Stimulated activated CD8-positive, alpha-beta memory T cell treated with anti-CD3 and anti-CD28 coated beads, Interleukin-2, amount 100 ng/mL, for 48 hours (primary cell): ENCODE measurements around the gene ADAMTSL2.
A peak's percentile ranks its signal among the peaks of the same experiment; 100 is the strongest.
"Not testable (repeated sequence)": the region's sequence is repeated elsewhere in the genome, so short reads cannot be mapped to it uniquely, and the experiment has no call there.

Source experiments
- DNase-seq, 2 donors: peaks; one replicate each; pipeline ENCODE4 v3.0.0-alpha.2; 2020; ENCODE audit warnings: low read depth in 2 of 2

Gene ADAMTSL2

DNA sequence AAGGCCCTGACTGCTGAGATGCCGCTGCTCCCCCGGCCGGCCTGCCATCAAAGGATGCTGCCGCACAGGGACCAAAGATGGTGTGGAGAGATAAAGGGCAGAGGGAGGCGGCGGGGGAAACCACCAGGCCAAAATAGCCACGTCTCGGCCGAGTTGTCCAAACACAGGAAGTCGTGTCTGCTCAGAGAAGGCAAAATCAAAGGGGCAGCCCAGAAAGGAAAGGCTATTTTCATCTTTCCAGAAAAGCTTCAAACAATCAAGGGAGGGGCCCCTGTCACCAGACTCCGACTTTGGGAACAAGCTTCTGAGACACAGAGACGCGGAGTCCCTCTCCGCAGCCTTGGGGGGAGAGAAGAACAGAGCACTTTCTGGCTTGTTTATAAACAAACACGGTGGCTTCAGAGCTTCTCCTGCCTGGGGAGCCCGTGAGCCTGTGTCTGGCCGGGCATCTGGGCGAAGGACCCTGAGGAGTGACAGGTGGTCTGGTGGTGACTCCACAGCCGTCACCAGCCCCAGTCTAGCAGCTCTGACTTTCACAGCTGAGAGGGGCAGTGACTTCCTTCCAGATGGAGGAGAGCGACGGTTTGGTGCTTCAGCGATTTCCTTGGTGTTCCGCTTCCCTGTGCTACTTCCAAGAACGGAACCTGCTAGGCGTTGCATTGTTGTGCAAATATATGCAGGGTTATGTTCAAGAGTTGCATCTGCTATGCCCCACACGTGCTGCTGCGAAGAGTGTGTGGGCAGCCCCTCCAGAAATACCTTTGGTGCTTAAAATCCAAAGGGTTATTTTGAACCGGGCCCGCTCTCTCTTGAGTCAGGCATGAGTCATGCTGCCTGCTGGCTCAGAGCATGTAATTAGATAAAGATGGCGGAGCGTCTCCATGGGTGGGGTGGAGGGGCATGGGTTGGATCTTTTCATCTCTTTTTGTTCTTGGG is 24.0 kb downstream of the ADAMTSL2 start:
- DNase-seq: peak in 1 of 2 donors; percentile 11

DNA sequence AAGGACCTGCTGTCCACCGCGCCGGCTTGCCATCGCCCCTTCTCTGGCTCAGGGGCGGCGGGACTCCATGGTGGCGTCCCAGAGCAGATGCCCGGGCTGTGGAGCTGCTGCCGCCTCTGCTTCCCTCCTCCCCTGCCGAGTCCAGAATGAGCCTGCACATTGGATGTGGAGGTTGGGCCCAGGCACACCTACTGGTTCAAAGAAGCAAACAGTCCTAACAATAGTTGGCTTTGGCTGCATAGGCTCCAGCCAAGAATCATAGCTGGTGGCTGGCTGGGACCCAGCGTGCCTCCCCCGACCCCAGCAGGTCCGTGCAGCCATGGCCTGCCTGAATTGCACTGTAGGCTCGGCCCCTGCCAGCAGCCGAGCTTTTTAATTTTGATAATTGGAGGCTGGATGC is 25.8 kb downstream of the ADAMTSL2 start:
- no peak for DNase-seq

GRCh38 chr9:133560944-133561343 is 26.4 kb downstream of the ADAMTSL2 start:
- DNase-seq: no peak

DNA sequence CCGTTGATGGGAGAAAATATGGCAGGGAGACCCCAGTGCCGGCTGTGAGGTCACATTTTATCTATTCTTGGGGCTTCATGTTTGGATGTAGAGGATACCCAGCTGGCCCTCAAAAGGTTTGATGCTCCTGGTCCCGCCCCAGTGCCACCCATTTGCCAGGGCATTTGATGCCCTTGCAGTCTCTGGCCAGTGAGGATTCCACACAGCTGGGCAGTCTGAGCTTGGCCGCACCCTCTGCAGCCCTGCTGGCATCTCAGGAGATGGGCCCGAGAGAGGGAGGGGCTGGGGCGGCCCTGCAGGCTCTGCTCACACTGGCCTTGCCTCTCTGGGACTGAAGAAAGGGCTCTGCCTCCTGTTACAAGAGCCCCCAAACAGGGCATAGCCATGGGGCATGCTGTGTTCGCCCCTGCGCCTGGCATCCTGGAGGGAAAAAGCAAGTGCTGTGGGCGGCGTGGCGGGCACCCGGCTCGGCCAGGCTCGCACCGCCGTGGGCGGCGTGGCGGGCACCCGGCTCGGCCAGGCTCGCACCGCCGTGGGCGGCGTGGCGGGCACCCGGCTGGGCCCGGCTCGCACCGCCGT is 27.6 kb downstream of the ADAMTSL2 start:
- no peak for DNase-seq

DNA sequence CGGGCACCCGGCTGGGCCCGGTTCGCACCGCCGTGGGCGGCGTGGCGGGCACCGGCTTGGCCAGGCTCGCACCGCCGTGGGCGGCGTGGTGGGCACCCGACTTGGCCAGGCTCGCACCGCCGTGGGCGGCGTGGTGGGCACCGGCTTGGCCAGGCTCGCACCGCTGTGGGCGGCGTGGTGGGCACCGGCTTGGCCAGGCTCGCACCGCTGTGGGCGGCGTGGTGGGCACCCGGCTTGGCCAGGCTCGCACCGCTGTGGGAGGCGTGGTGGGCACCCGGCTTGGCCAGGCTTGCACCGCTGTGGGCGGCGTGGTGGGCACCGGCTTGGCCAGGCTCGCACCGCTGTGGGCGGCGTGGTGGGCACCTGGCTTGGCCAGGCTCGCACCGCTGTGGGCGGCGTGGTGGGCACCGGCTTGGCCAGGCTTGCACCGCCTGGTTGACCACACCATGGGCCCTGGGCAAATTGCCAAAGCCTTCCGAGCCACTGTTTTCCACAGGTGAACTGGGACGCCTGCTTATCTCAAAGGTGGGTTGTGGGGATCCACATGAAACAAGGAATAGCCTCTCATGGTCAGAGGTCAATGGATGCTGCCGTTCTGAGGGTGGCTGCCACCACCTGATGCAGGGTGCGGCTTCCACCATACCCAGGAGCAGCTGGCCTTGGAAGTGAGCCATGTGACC is 28.2 kb downstream of the ADAMTSL2 start:
- DNase-seq: no peak

DNA sequence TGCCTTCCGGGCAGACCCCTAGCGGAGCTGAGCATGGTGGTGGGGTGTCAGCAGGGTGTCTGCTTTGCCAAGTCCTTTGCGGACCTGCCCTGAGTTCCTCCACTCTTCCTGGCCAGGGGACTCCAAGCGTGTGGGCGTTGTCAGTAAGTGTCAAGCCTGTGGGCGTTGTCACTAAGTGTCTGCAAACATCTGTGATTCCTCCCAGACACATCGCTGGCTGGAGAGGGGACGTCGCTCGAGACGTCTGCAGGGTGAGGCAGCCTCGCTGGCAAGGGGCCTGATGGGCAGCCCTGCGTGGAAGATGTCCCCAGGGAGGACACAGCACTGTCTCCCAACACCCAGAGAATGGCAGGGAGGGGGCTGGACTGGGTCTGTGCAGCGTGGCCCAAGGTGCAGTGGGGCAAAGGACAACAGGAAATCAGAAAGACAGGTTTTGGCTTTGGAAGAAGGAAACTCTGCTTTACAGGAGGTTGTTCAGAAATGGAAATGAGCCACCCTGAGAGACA is 28.8 kb downstream of the ADAMTSL2 start:
- no peak for DNase-seq

DNA sequence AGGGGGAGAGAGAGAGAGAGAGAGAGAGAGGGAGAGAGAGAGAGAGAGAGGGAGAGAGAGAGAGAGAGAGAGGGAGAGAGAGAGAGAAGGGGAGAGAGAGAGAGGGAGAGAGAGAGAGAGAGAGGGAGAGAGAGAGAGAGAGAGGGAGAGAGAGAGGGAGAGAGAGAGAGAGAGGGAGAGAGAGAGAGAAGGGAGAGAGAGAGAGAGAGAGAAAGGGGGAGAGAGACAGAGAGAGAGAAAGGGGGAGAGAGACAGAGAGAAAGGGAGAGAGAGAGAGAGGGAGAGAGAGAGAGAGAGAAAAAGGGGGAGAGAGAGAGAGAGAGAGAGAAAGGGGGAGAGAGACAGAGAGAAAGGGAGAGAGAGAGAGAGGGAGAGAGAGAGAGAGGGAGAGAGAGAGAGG is 29.3 kb downstream of the ADAMTSL2 start:
- DNase-seq: not testable (repeated sequence)

GRCh38 chr9:133564451-133565116 is 30.1 kb downstream of the ADAMTSL2 start:
- DNase-seq: no peak

- DNase-seq: no peak
Measured at GRCh38 chr9:133566382-133566781, 31.9 kb downstream of the ADAMTSL2 start.

- DNase-seq: no peak
Measured at GRCh38 chr9:133566817-133567216, 32.3 kb downstream of the ADAMTSL2 start.

GRCh38 chr9:133568186-133568585 is 33.7 kb downstream of the ADAMTSL2 start:
- no peak for DNase-seq

DNA sequence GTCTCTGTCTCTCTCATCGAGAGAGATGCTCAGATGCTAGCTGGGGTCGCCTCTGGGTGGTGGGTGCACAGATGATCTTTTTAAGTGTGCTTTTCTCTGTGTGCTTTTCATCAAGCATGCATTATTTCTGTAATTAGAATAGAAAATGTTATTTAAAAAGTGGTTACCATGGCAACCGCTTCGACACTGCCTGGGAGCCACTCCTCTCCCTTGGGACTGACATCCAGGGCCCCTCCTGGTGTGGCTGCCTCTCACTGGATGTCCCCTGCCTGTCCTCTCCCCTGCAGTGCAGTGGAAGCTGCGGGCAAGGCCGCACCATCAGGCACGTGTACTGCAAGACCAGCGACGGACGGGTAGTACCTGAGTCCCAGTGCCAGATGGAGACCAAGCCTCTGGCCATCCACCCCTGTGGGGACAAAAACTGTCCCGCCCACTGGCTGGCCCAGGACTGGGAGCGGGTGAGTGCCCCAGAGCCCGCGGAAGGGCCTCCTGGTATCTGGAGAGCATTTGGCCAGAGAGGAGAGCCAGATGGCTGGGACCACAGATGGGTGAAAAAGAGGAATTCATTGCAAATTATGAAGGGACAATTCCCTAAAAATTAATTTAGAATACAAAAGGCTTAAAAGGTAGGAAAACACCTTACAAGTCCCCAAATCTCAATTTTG is 34.7 kb downstream of the ADAMTSL2 start:
- DNase-seq: no peak

GRCh38 chr9:133569891-133570690 is 35.6 kb downstream of the ADAMTSL2 start:
- DNase-seq: no peak

- no peak for DNase-seq
Measured at GRCh38 chr9:133570691-133571080, 36.2 kb downstream of the ADAMTSL2 start.

DNA sequence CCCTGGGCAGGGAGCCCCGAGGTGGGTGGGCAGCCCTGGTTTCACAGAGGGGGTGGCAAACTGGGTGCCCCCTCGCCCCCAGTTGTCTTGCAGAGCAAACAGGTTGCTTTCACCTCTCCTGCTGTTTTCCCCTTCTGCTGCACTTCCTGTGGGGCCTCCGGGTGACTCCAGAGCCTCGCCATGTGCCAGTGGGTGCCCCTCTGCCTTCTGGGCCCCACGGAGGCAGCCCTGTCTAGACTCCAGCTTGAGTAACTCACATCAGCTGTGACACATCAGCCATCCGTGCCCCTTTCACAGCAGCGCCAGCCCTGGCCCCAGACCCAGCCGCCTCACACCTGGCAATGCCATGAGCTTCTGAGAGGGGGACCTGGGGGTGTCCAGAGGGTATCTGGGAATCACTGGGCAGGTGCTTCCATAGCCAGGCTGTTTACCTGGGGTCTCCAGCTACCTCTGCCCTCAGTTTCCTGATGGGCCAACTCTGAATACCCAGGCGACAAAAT is 36.9 kb downstream of the ADAMTSL2 start:
- no peak for DNase-seq

DNA sequence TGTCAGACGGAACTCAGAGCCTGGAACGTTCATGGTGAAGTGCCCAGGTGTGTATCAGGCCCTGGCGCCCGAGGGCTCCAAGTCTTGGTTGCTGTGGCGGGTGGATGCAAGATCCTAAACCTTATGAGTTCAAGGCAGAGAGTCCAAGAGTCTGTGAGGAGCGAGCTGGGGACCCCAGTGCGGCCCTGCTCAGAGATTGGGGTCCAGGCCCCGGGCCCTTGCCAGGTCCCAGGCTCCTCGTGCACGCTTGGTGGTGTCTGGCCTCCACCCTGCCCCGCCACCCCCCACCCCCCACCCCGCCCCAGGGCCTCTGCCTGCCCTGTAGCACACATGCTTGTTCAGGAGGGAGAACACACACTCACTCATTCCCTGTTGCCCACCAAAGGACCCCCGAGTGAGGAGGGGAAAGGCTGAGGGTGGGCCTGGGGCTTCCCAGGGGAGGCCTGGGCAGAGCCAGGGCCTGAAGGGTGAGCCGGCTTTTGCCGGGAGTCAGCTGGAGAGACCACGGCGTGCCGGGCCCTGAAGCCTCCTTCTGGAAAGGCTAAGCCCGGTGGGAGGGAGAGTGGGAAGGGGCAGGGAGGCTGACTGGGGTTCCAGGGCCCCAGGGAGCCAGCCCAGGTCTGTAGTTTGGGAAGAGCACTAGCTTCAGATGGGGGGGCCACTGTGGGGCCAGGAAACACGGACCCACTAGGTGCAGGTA is 37.5 kb downstream of the ADAMTSL2 start:
- no peak for DNase-seq

DNA sequence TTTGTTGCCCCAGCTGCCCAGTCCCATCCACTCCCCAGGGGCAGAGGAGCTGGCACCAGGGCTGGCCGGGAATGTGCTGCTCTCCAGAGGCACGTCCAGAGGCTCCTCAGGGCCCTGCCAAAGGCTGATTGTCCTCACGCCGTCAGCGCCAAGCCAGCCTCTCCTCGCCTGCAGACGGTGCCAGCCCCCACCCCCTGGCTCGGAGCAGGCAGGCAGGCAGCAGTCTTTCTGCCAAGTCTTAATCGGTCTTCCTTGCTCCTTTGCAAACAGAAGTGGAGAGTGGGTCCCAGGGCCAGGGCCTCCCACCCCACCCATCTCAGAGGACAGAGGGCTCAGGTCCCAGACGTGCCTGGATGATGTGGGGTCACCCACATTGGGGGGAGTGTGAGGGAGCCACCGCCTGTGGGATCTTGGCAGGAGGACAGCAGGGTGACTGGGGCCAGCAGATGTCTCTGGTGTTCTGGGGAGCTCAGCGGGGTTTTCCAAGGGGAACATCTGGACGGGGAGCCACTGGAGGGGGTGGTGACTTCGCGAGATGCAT is 38.4 kb downstream of the ADAMTSL2 start:
- DNase-seq: no peak

DNA sequence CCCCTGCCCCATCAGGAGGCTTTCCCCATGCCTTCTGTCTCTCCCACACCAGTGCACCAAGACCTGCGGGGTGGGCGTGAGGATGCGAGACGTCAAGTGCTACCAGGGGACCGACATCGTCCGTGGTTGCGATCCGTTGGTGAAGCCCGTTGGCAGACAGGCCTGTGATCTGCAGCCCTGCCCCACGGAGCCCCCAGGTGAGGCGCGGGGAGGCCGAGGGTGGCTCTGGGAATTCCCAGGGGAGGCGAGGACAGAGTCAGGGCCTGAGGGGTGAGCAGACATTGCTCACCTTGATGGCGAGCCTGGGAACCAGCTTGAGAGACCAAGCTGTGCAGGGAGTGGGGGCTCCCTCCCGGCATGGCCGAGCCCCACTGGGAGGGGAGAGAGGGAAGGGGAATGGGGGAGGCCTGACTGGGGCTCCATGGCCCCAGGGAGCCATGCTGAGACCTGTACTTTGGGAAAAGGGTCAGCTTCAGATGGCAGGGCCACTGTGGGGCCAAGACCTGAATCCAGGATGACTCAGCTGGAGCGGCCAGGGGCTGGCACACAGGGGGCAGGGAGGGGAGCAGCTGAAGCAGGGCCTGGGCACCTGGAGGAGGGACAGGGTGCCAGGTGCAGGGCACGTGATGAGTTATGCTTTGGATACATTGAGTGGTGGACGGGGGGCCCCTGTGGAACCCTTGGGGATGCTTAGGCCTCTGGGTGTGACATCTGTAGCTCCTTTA is 39.4 kb downstream of the ADAMTSL2 start:
- DNase-seq: no peak

DNA sequence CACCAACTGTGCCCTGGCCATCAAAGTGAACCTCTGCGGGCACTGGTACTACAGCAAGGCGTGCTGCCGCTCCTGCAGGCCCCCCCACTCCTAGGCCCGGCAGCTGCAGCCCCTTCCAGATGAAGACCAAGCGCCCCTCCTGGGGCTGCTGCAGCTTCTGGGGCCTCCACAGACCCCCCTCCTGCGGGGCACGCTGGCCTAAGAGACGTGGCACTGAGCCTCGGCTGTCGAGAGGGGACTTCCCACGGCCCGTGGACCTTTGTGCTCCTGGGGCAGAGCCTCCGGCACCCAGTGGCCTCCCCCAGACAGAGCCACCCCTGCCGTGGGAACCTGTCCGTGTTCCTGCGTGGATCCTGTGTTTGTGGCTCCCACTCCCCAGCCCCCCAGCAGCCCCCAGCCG is 40.3 kb downstream of the ADAMTSL2 start:
- no peak for DNase-seq
